GM19468 (cell line): ENCODE results near the gene EFR3B.

Experiments used
- ATAC-seq: cut with Tn5 transposase; IDR thresholded peaks from one replicate; pipeline ENCODE4 v1.9.1; 2021; ENCODE audit warnings: mild to moderate bottlenecking, moderate library complexity, moderate number of reproducible peaks; ENCODE audit not compliant: unreplicated experiment; ENCODE audit errors: extremely low read depth

EFR3B gene

DNA sequence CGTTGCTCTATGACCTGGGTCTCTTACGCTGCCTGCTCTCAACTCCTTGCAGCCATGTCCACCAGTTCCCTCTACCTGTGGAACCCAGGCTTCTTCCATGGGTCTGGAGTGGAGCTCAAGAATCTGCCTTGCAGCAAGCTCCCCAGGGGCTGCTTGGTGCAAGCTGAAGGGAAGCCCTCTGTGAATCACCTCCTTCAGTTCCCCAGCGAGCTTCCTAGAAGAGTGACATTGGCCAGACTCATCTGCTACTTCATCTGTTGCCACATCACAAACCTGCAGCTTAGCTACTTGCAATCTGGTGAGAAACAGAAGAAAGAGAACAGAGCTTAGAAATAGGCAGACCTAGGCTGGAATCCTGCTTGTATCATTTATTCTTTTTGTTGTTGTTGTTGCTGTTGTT lies 9.8 kb upstream of the EFR3B start:
- no peak for ATAC-seq

DNA sequence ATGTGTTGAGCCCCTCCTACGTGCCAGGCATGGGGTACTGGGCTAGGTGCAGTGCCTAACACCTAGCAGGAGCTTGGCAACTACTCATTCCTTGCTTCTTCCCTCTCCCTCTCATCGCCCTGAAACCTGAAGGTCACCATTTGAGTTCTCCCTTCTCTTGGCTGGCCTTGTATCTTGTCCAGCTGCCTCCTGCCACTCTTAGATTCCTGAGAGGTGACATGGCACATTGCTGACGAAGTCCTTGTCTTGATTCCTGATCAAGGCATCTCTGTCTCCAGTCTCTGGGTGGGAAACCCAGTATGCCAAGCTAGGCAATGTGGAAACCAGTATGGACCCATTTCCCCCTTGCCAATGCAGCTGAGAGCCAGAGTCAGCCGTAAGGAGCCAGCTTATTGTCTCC lies 9.0 kb upstream of the EFR3B start:
- no peak for ATAC-seq

DNA sequence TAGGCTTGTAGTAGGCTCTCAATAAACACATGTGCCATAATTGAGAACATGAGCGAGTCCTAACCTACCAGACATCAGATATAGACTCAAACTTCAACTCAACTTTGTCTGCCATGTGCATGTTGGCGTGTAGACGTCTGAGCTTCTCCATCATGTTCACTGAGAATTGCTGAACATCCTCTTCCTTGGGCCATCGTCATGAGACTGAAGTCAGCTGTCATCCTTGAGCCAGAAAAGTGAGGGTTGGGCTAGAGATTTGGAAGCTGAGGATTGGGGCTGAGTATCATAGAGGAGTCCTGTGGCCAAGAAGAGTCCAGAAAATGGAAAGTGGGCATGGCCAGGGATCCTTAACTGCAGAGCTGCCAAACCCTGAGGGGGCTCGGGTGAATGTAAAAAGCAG lies 7.8 kb upstream of the EFR3B start:
- no peak for ATAC-seq

DNA sequence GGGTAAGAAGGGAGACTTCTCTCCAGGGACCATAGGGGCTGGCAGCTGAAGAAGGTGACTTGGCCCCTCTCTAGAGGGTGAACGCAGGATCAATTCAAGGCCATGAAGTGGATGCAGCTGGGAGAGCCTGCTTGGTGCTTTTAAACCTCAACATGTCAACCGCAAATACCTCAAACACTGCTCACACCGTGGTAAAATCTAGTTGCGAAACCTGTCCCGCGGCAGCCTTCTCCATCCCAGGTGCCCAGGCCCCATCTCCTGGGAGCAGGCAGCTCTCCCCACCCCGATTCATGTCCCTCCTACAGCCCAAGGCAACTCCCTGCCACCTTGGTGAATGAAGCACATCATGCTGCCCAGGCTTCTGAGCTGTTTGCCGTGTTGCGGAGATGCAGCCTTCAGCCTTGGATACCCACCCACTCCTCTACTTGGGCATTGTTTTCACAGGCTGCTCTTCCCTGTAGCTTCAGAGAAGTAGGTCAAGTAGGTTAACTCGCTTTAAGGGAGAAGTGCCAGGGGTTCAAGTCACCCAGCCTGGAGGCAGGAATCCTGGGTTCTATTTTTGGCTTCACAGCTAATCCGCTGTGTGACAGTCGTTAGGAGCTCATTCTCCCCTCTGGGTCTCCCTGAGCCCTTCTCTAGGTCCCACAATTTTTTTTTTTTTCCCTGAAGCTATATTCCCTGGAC lies 6.2 kb upstream of the EFR3B start:
- no peak for ATAC-seq

DNA sequence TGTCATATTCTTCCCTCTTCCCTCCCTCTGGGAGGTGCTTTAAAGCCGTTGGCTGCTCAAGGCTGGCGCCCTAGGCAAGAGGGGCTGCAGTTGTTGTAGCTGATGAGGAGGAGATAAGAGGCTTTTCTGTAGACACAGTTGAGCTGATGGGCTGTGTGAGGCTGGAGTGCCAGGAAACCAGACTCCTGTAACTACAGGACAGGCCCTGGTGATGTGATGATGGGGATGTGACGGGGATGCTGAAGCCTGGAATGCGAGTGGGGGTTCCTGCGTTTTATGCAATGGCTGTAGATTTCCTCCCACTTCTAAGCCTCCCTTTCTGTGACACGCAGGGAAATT lies 5.7 kb upstream of the EFR3B start:
- no peak for ATAC-seq

DNA sequence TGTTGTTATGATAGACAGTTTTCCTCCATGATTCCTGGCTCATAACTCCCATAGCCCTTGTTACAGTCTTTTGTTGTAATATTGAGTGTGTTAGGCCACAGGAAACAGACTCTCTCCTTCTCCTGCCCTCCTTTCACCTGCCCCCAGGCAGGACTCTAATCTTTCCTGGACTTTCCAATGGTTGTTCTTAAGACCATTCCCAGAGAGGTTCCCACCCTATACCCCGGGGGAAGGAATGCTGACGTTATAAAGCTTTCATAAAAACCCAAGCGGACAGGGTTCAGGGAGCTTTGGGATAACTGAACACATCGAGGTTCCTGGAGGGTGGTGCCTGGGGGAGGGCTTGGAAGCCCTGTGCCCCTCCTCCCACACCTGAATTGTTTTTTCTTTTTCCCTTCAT lies 2.8 kb upstream of the EFR3B start:
- no peak for ATAC-seq

DNA sequence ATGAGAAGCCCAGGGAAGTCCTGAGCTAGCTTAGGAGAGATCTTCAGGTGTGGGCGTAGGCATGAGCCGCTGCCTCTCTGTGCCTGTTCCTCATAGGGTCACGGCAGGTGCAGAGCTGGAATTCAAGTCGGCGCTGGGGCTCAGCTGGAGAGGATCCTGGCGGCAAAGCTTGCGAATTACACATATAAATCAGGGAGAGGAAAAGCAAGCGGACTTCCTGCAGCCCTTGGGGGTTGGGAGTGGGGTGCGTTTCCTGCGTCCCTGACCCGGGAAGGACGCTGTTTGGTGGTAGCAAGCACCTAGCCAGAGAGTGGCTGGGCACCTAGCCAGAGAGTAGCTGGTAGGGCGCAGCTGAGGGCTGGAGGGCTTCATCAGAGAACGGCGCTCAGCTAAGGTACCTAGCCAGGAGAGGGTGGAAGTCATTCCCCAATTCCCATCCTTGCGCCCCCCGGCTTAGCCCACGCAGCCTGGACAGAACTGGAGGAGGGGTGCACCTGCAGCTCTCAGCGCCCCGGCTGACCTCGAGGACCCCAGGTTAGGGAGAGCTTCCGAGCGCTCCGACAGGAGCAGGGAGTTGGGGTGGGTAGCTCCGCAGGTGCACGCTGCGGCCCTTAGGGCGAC lies 459 bp upstream of the EFR3B start:
- no peak for ATAC-seq

DNA sequence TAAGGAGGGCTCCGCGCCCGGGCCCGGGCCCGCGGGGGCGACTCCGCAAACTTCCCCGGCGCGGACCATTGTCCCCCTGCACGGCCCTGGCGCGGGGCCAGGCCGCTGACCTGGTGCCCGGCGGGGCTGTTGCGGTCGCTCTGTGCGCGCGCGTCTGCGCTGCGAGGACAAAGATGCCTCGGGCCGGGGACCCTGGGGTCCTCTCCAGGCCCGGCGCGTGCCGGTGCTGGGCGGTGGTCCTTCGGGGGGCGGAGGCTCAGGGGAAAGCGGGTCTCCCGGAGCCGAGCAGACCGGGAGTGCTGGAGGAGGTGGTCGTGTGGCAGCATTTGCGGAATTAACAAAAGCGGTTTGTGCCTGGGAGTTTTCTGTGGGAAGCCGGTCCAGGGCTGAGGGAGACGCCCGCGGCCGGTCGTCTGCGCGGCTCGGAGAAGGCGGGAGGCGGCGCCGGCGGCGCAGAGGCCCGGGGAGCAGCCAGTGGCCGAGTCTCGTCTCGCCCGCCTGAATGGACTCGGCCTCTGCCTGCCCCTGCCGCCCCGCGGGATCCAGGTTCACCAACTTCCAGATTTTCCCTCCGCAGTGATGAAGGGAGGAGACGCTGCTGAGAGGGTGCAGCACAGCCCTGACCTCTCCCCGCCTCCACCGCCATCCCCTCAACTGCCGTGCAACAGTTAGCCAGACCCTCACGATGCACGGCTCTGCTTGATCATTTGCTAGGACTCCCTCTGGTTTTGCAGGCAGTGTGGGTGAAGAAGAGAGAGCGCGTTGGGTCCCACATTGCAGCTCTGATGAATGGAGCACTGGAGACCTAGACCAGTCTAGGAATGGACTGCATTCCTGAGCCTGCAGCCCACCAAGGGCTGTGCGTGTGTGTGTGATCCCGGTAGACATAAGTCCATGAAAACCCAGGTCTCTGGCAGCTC lies 705 bp downstream of the EFR3B start:
- no peak for ATAC-seq

DNA sequence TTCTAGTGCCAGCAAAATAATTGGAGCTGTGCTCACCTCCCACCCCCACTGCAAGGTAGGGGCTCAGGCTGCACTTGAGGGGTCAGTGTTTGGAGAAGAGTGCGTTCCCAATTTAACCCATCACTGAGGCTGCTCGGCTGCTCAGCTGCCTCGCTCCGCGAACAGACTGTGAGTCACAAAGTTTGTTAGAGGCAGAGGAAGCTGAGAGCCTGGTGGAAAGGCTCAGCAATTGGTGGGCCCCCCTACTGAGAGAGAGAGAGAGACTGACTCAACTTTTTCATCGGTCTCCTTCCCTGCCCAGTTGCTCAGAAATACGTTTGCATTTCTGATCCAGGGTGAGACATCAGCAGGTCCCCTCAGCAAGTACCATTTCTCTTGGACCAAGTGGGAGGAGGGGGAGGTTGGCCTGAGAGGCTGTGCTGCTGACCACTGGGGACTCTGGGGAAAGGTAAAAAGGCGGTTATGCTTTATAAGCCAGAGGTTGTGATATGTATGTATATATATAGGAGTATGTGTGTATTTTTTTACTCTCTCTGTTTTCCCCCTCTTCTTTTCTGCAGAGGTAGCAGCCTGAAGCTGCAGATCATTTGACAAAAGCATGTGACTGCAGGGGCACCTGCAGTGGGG lies 1.5 kb downstream of the EFR3B start:
- no peak for ATAC-seq

DNA sequence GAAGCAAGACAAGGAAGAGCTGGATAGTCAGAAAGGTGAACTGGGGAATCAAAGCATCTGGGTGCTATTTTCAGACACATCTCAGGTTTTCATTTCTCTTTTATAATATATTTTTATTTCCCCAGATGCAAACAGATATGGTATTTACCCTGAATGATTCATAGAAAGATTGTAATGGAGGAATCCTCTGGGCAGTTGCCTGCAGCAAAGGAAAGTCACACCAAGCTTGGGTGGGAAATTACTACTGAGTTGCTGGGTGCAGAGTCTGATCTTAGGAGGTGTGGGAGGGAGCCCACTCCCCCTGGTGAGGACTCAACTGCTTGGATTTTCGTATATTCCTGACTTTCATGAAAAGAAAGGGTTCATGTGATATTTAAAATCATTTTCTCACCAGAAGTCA lies 2.1 kb downstream of the EFR3B start:
- ATAC-seq: no peak

DNA sequence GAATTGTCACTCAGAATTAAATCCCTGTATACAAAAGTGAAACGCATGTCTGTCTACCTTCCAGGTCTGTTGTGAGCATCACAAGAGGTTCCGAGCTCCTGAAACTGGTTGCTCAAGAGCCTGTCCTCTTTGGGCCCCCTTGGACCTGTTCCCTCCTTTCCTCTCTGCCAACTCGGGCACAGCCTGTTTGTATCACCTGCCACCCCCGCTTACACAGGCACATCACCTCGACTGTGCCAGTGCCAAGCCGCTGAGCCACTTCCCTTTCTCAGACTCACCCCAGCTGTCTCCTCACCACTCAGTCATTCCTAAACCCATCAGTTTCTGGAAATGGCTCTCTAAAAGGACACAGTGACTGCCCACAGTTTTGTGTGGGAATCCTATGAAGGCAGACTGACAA lies 3.1 kb downstream of the EFR3B start:
- ATAC-seq: no peak

DNA sequence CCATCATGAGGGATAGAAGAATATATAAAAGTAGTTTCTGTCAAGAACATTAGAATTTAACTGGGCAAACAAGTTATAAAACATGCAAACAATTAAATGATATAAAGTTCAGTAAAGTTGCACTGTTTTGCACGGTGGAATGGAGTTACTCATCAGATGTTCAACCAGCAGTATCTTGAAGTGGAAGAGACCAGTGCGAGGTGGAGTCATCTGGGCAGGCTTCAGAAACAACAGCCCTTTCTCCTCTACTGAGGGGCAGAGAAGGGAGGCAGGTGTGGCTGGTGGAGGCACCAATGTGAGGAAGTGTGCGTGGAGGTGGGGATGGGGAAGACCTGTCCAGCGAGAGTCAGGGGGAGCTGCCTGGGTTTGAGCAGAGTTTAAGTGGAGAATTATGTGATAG lies 7.5 kb downstream of the EFR3B start:
- no peak for ATAC-seq

DNA sequence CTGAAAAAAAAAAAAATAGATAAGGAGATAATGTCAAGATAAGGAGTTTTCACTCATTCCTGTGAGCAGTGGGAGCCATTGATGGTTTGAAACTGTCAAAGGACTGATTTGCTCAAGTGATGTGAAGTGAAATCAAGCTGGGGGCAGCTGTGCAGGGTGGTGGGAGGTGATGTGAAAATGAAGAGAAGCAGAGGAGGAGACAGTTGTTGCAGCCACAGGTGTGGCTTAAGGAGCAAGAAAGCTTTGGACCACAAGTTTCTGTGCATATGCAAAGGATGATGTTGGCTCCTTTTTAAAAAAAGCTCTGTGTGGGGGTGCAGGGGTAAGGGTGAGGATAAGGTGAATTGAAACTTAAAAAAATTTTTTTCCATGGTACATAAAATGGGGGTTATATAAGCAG lies 8.3 kb downstream of the EFR3B start:
- no peak for ATAC-seq

DNA sequence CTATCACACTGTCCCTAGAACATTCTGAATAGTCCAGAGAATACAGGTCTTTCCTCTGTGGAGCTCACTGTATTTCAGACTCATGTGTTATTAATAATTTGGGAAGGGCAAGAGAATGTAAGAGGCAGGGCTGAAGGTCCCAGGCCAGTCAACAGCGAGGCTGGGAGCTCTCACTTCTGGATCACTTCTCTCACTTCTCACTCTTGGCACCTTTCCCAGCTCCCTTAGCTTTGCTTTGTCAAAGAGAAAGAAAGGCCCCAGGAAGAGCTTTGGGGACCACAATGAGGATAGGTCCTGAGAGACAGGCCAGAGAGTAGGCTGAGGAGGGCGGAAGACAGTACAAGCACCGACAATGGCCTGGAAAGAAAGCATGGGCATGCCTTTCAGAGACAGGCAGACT lies 11.2 kb downstream of the EFR3B start:
- no peak for ATAC-seq

DNA sequence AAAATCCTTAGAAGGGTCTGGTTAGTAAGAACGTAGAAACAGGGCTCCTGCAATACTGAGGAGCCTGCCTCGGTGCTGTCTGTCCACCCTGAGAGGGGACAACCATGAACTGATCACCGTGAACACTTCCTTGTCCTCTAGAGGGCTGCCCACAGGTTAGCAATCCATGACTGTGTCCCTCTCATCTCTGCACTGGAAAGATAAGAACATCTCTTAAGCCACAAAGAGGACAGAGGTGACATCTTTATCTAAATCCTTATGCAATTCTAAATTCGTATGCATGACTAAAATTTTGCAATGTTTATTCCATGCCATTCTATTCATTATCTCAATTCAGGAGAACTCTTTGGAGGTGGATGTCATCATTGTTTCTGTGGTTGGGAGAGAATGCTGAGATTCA lies 12.8 kb downstream of the EFR3B start:
- no peak for ATAC-seq

DNA sequence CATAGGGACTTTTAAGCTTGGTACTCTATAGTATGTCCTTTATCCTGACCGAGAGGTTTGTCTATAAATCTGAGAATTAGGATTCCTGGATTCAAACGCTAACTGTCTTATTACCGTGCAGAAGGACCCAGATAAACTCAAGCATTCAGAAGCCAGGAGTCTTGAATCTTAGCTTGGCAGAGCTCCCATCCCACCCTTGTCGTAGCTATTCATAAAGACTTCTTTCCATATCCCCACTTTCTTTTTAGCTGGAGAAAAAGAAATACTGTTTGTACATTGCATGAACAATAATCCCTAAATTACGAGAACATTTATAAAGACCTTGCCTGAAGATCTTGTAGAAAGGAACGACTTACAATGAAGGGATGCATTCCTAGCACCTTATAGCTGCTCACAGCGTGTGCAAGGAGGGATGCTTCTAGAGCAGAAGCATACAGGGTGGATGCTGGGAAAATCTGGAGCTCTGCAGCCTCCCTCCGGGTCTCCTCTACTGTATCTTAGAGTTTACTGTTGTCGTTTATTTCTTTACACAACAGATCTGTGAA lies 13.6 kb downstream of the EFR3B start:
- no peak for ATAC-seq

DNA sequence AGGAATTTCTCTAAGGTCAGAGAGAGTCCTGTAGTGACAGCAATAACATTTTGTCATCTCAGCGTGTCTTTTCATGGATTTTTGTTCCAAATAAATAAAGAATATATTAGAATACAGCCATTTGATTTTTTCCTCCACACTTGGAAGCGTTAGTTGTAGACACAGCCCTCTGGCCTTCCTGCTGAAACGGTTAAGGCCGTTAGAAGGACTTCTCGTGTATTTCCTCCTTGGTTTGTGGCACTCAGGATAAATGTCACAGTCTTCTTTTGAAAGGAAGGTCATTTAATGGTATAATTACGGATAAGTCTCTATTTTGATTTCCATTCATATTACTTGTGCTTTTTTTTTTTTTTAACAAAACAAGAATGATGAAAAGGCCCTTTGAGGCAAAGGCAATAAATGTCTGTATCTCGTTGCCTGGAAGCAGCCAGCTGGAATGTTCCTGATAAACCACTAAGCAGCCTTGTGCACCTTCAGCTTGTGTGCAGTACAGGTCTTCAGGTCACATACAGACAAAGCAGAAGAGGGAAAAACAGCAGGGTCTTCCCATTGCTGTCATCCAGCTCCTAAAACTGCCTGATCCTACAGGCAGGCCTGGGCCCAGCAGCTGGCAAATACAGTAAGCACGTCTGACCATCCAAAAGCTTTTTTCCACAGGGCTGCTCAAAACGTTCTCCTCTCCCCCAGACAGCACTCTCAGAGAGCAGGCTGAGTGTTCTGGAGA lies 14.4 kb downstream of the EFR3B start:
- no peak for ATAC-seq

DNA sequence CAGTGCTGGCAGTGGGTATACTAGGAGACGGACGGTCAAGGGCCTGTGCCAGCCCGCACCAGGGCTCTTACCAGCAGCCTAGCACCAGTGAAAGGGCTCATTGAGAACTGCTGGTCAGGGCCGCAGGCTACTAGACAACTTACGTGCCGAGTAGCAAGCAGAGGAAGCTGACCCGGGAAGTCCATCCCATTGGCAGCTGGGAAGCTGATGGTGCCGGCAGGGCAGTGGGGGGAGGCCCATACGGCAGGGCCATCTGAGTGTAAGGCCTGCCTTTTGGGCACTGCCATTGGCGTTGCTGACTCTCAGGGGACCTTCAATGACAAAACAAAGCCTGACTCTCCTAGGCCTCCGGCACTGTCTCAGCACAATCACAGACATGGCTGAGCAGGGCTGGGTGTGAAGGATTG lies 20.6 kb downstream of the EFR3B start:
- ATAC-seq: no peak

DNA sequence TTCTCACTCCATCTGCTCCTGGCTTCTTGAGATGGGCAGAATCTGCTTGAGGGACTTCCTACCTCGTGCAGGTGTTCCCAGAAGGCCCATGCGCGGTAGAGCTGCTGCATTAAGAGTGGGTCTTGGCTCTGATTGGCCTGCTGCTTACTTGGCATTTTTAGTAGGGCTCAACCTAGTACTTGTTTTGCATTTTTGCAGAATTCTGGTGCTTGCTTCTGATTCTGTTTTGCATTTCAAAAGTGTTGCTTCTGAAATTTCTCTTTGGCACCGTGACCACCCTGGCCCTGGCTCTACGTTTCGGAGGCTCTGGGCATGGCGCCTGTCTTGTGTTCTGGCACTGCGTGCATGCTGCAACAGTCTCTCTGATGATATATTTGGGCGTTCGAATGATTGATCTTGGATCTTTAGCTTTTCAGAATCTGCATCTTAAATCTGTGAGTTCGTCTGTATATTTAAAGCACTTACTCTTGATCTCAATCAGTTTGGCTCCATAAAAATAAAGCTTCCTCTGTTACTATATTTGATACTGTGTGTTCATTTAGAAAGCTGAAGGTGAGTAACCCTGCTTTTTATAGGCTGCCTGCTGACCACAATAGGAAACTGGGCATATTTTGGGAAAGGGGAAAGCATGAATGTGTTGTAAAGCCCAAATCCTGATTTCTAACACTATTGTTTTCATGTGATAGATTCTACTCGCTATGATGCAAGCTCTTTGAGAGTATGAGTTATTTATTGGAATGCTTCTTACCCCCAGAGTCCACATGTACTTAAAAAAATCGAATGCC lies 22.2 kb downstream of the EFR3B start:
- ATAC-seq: no peak
